Progenitor cell of endocrine pancreas (in vitro differentiated cells): ENCODE results near the gene TXNDC2. TPM values are rescaled to one million over a fixed set of nuclear protein-coding genes. Genes with fewer than 3 reads are reported as not detected.
"Not testable (repeated sequence)": the region's sequence is repeated elsewhere in the genome, so short reads cannot be mapped to it uniquely, and the experiment has no call there.

Experiments used
- DNase-seq: peaks from one replicate; pipeline ENCODE4 v3.0.0; 2021; ENCODE audit warnings: low spot score; ENCODE audit not compliant: unreplicated experiment
- H3K27ac Mint-ChIP-seq: 2 replicates; pipeline ENCODE4 v1.8.0; 2021; ENCODE audit warnings: mild to moderate bottlenecking, moderate library complexity, mixed read lengths
- H3K27me3 Mint-ChIP-seq: 2 replicates; pipeline ENCODE4 v1.8.0; 2021; ENCODE audit warnings: mixed read lengths
- H3K36me3 Mint-ChIP-seq: 2 replicates; pipeline ENCODE4 v1.8.0; 2022; ENCODE audit warnings: mixed read lengths; ENCODE audit not compliant: insufficient read depth
- H3K4me1 Mint-ChIP-seq: 2 replicates; pipeline ENCODE4 v1.8.0; 2021; ENCODE audit warnings: low read depth, mixed read lengths
- H3K4me3 Mint-ChIP-seq: 2 replicates; pipeline ENCODE4 v1.8.0; 2021; ENCODE audit warnings: low read depth, mild to moderate bottlenecking, moderate library complexity, mixed read lengths
- H3K9me3 Mint-ChIP-seq: 2 replicates; pipeline ENCODE4 v1.8.0; 2021; ENCODE audit warnings: low read depth, mixed read lengths
- total RNA-seq: library from RNA; stranded (reverse); gene quantifications from 2 replicates; pipeline ENCODE4 v1.2.1, GENCODE V29; 2021
- TF ChIP-seq, protein P1 (sequence below): fragments of 200-600 bp; sonication (generic); IDR thresholded peaks from one replicate; pipeline ENCODE4 v1.5.0; 2021; ENCODE audit warnings: antibody characterized with exemption, mild to moderate bottlenecking; ENCODE audit not compliant: unreplicated experiment

TXNDC2 gene
- total RNA-seq, 1 donor from 2014 or later = not detected

DNA sequence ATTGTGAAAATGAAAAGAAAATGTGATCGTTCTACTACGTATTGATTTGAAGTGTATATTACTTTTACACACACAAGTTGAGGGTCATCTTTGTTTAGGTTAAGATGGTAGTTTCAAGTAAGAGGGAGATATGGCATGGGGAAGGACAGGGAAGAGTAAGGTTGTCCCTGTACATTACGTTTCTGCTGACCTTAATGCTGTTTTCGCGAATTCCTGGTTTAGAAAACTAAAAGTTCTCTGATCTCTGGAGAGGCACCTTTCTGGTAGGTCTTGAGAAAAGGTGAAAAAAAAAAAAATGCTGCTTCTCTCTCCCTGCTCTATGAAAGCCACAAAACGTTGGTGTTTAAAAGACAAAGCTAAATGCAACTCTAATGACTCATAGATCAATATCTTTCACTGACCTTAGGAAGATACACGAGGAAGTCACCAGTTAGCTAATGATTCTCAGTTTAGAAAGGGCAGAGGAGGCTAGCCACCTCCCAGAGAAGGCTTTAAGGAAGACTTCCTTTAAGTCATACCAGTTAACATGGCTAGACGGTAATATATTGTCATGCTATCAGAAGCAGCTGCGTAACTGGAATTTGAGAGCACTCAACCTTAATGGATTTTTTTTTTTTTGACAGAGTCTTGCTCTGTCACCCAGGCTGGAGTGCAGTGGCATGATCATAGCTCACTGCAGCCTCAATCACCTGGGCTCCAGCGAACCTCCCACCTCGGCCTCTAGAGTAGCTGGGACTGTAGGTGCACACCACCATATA is 13.2 kb downstream of the TXNDC2 start:
- no peak for DNase-seq
- H3K4me1 Mint-ChIP-seq = peaks cover 16% of the 10 kb centered on the region
- H3K36me3 Mint-ChIP-seq = no peaks in the 10 kb centered on the region
- peaks cover 4% of the 10 kb centered on the region for H3K27me3 Mint-ChIP-seq
- H3K4me3 Mint-ChIP-seq = no peak overlapping the region
- H3K27ac Mint-ChIP-seq = no peak overlapping the region
- no peaks in the 10 kb centered on the region for H3K9me3 Mint-ChIP-seq
- TF ChIP-seq, protein P1, sequence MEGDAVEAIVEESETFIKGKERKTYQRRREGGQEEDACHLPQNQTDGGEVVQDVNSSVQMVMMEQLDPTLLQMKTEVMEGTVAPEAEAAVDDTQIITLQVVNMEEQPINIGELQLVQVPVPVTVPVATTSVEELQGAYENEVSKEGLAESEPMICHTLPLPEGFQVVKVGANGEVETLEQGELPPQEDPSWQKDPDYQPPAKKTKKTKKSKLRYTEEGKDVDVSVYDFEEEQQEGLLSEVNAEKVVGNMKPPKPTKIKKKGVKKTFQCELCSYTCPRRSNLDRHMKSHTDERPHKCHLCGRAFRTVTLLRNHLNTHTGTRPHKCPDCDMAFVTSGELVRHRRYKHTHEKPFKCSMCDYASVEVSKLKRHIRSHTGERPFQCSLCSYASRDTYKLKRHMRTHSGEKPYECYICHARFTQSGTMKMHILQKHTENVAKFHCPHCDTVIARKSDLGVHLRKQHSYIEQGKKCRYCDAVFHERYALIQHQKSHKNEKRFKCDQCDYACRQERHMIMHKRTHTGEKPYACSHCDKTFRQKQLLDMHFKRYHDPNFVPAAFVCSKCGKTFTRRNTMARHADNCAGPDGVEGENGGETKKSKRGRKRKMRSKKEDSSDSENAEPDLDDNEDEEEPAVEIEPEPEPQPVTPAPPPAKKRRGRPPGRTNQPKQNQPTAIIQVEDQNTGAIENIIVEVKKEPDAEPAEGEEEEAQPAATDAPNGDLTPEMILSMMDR = no peak

DNA sequence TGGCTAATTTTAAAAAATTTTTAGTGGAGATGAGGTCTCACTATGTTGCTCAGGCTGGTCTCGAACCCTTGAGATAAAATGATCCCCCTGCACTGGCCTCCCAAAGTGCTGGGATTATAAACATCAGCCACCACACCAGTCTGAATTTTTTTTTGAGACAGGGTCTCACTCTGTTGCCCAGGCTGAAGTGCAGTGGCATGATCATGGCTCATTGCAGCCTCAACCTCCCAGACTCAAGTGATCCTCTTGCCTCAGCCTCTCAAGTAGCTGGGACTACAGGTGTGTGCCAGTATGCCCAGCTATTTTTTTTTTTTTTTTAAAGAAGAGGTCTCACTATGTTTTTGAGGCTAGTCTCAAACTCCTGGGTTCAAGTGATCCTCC is 13.8 kb downstream of the TXNDC2 start:
- H3K27me3 Mint-ChIP-seq, DNase-seq, H3K4me3 Mint-ChIP-seq, H3K36me3 Mint-ChIP-seq, H3K27ac Mint-ChIP-seq, H3K9me3 Mint-ChIP-seq: not testable (repeated sequence)
- peaks cover 16% of the 10 kb centered on the region for H3K4me1 Mint-ChIP-seq

DNA sequence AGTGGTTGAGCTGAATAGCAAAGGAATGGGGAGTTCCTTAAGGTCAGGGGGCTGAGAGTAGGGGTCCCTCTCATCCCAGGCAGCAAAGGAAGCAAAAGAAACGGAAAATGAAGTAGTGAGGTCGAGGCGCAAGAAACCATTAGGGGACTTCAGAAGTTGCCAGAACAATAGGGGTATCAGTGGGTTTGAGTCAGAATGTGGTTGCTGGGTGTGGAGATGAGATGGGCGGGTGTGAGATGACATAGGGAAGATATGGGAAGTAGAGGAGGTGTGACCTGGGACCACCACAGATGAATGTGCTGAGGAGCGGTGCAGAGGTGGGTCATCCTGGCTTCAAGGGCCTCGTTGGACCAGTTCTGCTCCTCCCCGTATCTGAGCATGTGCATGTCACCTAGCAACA is 14.9 kb downstream of the TXNDC2 start:
- peaks cover 16% of the 10 kb centered on the region for H3K4me1 Mint-ChIP-seq
- peaks cover 4% of the 10 kb centered on the region for H3K27me3 Mint-ChIP-seq
- no peak for DNase-seq
- TF ChIP-seq, protein P1 = no peak
- H3K27ac Mint-ChIP-seq = no peak overlapping the region
- no peaks in the 10 kb centered on the region for H3K36me3 Mint-ChIP-seq
- H3K4me3 Mint-ChIP-seq = no peak overlapping the region
- no peaks in the 10 kb centered on the region for H3K9me3 Mint-ChIP-seq

DNA sequence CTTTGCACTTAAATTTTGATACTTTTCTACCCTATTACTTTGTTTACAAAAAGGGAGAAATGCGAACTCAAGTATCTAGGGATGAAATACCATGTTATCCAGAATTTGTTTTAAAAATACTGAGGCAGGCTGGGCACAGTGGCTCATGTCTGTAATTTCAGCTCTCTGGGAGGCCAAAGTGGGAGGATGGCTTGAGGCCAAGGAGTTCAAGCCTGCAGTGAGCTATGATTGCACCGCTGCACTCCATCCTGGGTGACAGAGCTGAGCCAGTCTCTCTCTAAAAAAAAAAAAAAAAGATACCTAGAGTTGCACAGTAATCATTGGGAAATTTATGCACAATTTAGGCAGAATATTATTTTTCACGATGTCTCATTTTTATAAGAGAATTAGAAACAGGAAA is 15.6 kb downstream of the TXNDC2 start:
- DNase-seq = no peak
- Mint-ChIP-seq H3K36me3 (no peaks in the 10 kb centered on the region), H3K4me3 (no peak overlapping the region), H3K4me1 (peaks cover 16% of the 10 kb centered on the region), H3K9me3 (no peaks in the 10 kb centered on the region), H3K27ac (no peak overlapping the region), H3K27me3 (peaks cover 4% of the 10 kb centered on the region)
- TF ChIP-seq, protein P1 = no peak

DNA sequence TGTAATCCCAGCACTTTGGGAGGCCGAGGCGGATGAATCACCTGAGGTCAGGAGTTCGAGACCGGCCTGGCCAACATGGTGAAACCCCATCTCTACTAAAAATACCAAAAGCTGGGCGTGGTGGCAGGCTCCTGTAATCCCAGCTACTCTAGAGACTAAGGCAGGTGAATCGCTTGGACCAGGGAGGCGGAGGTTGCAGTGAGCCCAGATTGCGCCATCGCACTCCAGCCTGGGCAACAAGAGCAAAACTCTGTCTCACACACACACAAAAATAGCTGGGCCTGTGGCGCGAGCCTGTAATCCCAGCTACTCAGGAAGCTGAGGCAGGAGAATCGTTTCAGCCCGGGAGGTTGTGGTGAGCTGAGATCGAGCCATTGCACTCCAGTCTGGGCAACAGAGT is 16.5 kb downstream of the TXNDC2 start:
- H3K4me1 Mint-ChIP-seq = peaks cover 16% of the 10 kb centered on the region
- H3K27me3 Mint-ChIP-seq, DNase-seq, H3K9me3 Mint-ChIP-seq, H3K4me3 Mint-ChIP-seq, H3K36me3 Mint-ChIP-seq, H3K27ac Mint-ChIP-seq: not testable (repeated sequence)

DNA sequence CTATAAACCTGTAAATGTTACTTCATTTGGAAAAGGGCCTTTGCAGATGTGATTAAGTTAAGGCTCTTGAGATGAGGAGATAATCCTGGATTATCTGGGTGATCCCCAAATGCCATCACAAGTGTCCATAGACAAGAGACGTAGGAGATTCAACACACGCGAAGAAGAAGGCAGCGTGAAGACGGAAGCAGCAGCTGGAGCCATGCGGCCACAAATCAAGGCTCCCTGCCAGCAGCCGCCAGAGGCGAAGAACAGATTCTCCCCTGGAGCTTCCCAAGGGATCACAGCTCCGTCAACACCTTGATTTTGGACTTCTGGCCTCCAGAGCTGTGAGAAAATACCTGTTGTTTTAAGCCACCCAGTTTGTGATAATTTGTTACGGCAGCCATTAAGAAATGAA is 17.1 kb downstream of the TXNDC2 start:
- Mint-ChIP-seq H3K27ac (no peak overlapping the region), H3K36me3 (no peaks in the 10 kb centered on the region), H3K27me3 (peaks cover 4% of the 10 kb centered on the region), H3K9me3 (no peaks in the 10 kb centered on the region), H3K4me1 (peaks cover 16% of the 10 kb centered on the region), H3K4me3 (no peak overlapping the region)
- TF ChIP-seq, protein P1 = no peak
- DNase-seq = no peak
